ENCODE measurements around the gene TLE1.

TLE1 gene

DNA sequence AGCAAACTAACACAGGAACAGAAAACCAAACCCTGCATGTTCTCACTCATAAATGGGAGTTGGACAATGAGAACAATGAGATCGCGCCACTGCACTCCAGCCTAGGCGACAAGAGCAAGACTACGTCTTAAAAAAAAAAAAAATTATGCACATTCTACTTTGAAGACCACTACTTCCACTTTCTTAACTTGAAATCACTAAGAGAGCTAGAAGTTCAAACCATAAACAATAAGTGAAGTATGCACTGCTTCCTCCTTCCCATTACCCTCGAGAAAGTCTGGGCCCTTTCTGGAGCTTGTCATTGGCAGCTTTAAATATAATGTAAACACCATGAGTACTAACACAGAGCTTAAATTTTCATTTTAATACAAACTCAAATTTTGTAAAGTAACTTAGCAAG, 94.9 kb downstream of the TLE1 start:
- TF ChIP-seq FOXP2 (optimal IDR thresholded peaks at IDR 0.05; ENCODE audit: borderline replicate concordance, extremely low read depth, extremely low read length, insufficient read depth) (no peak), SIN3A (IDR thresholded peaks at IDR 0.05; ENCODE audit: borderline replicate concordance, insufficient read depth, low read length) (no peak), POLR2AphosphoS5 (IDR thresholded peaks at IDR 0.05; ENCODE audit: low read depth, low read length) (no peak), TAF1 (IDR thresholded peaks at IDR 0.05; ENCODE audit: borderline replicate concordance, insufficient read depth, low read length) (no peak)
- TF ChIP-seq, protein P1, sequence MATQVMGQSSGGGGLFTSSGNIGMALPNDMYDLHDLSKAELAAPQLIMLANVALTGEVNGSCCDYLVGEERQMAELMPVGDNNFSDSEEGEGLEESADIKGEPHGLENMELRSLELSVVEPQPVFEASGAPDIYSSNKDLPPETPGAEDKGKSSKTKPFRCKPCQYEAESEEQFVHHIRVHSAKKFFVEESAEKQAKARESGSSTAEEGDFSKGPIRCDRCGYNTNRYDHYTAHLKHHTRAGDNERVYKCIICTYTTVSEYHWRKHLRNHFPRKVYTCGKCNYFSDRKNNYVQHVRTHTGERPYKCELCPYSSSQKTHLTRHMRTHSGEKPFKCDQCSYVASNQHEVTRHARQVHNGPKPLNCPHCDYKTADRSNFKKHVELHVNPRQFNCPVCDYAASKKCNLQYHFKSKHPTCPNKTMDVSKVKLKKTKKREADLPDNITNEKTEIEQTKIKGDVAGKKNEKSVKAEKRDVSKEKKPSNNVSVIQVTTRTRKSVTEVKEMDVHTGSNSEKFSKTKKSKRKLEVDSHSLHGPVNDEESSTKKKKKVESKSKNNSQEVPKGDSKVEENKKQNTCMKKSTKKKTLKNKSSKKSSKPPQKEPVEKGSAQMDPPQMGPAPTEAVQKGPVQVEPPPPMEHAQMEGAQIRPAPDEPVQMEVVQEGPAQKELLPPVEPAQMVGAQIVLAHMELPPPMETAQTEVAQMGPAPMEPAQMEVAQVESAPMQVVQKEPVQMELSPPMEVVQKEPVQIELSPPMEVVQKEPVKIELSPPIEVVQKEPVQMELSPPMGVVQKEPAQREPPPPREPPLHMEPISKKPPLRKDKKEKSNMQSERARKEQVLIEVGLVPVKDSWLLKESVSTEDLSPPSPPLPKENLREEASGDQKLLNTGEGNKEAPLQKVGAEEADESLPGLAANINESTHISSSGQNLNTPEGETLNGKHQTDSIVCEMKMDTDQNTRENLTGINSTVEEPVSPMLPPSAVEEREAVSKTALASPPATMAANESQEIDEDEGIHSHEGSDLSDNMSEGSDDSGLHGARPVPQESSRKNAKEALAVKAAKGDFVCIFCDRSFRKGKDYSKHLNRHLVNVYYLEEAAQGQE (IDR thresholded peaks at IDR 0.05; ENCODE audit: insufficient read depth in 1 of 2, low read depth in 2 of 2, low read length in 2 of 2), result no peak

DNA sequence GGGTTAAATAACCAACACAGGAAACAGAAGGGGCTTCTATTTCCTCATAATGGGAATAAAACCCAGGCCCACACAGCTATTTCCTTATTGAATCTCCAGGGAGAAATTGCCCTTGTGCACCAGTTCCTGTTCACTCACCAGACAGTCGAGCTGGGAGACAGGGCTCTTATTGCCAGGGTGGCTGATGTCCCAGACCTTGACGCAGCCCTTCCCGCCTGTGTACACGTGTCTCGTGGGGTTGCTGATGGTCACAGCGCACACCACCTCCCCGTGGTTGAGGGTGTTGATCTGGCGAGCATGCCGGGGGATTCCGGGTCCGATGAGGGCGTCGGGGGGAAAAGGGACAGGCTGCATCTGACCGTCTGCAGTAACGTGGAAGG, 96.5 kb downstream of the TLE1 start:
- TF ChIP-seq FOXP2 (optimal IDR thresholded peaks at IDR 0.05; ENCODE audit: borderline replicate concordance, extremely low read depth, extremely low read length, insufficient read depth), result no peak
- TF ChIP-seq, protein P1 (IDR thresholded peaks at IDR 0.05; ENCODE audit: insufficient read depth in 1 of 2, low read depth in 2 of 2, low read length in 2 of 2), result no peak
- TF ChIP-seq TAF1 (IDR thresholded peaks at IDR 0.05; ENCODE audit: borderline replicate concordance, insufficient read depth, low read length), result no peak
- TF ChIP-seq POLR2AphosphoS5 (IDR thresholded peaks at IDR 0.05; ENCODE audit: low read depth, low read length), result no peak
- no peak for TF ChIP-seq SIN3A (IDR thresholded peaks at IDR 0.05; ENCODE audit: borderline replicate concordance, insufficient read depth, low read length)

DNA sequence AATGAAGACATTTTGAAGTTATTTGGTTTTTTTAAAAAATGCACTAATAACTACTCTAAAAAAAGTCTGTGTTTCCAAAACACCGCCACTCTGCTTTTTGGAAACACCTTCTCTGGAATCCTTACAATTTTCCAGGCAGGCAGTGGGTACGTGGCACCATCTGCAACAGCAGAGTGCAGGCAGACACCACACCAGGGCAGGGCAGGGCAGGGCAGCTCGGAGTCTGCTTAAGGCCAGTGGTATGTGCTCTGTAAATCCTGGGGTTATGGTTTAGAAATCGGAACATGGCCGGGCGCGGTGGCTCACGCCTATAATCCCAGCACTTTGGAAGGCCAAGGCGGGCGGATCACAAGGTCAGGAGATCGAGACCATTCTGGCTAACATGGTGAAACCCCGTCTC, 97.6 kb downstream of the TLE1 start:
- no peak for TF ChIP-seq SIN3A (IDR thresholded peaks at IDR 0.05; ENCODE audit: borderline replicate concordance, insufficient read depth, low read length)
- TF ChIP-seq, protein P1 (IDR thresholded peaks at IDR 0.05; ENCODE audit: insufficient read depth in 1 of 2, low read depth in 2 of 2, low read length in 2 of 2), result no peak
- no peak for TF ChIP-seq FOXP2 (optimal IDR thresholded peaks at IDR 0.05; ENCODE audit: borderline replicate concordance, extremely low read depth, extremely low read length, insufficient read depth)
- TF ChIP-seq TAF1 (IDR thresholded peaks at IDR 0.05; ENCODE audit: borderline replicate concordance, insufficient read depth, low read length), result no peak
- no peak for TF ChIP-seq POLR2AphosphoS5 (IDR thresholded peaks at IDR 0.05; ENCODE audit: low read depth, low read length)

DNA sequence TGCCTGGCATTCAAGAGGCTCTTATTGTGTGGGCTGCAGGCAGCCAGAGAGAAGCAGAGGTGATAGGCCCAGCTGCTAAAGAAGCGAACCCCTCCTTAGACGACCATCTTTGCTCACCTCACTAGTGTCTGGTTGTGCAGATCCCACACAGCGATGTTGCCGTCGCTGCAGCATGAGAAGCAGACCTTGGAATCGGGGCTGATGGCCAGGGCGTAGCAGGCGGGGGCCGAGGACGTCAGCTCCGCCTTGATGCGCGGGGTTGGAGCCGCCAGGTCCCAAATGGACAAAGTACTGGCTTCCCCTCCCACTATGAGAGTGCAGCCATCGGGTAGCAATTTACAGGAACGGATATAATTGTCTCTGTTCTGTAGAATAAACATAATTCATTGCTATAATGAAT, 98.7 kb downstream of the TLE1 start:
- TF ChIP-seq, protein P1 (IDR thresholded peaks at IDR 0.05; ENCODE audit: insufficient read depth in 1 of 2, low read depth in 2 of 2, low read length in 2 of 2), result no peak
- no peak for TF ChIP-seq TAF1 (IDR thresholded peaks at IDR 0.05; ENCODE audit: borderline replicate concordance, insufficient read depth, low read length)
- no peak for TF ChIP-seq POLR2AphosphoS5 (IDR thresholded peaks at IDR 0.05; ENCODE audit: low read depth, low read length)
- TF ChIP-seq FOXP2 (optimal IDR thresholded peaks at IDR 0.05; ENCODE audit: borderline replicate concordance, extremely low read depth, extremely low read length, insufficient read depth), result no peak

DNA sequence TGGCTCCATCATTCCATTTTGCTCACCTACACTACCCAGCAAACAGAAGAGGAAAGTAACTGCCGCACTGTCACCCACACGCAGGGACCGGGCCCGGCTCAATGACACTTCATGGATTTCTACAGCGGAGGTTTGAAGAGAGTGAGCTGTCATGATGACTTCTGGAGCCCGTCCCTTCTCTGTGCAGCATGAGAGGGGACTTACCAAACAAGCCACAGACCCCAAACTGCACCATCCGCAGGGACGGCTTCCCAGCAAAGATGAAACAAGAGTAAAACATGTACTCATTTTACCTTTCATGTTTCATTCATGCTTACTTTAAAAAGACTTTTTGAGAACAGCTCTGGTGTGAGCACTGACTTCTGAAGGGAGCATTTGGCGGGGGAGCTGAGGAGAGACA, 99.5 kb downstream of the TLE1 start:
- TF ChIP-seq POLR2AphosphoS5 (IDR thresholded peaks at IDR 0.05; ENCODE audit: low read depth, low read length) (no peak), SIN3A (IDR thresholded peaks at IDR 0.05; ENCODE audit: borderline replicate concordance, insufficient read depth, low read length) (no peak), TAF1 (IDR thresholded peaks at IDR 0.05; ENCODE audit: borderline replicate concordance, insufficient read depth, low read length) (no peak), FOXP2 (optimal IDR thresholded peaks at IDR 0.05; ENCODE audit: borderline replicate concordance, extremely low read depth, extremely low read length, insufficient read depth) (no peak)
- TF ChIP-seq, protein P1 (IDR thresholded peaks at IDR 0.05; ENCODE audit: insufficient read depth in 1 of 2, low read depth in 2 of 2, low read length in 2 of 2), result no peak

Data from PFSK-1 (cell line).